K562 (cell line): ENCODE data around the gene AFF2. TPM values are rescaled to one million over a fixed set of nuclear protein-coding genes. Genes with fewer than 3 reads are reported as not detected.

Experiments used
- ATAC-seq: fragments of 200-7000 bp; cut with Tn5 transposase; 3 replicates; pipeline ENCODE4 v1.9.1; 2020; ENCODE audit warnings: moderate library complexity
- BruUV-seq: library from RNA; stranded (reverse); fragments of 400-500 nt; replicated peaks from 2 replicates; lab custom pipeline; 2021; lab: Mats Ljungman, UMichigan
- CTCF ChIA-PET: fragments of 300-600 bp; formaldehyde crosslinking; extraction: SDS; loops from one replicate; lab custom pipeline; 2021; ENCODE audit warnings: low intra/inter-chr PET ratio; lab: Yijun Ruan, JAX
- POLR2A ChIA-PET: fragments of 300-600, 350-650 bp; sonication (Branson Sonifier 250); formaldehyde crosslinking; extraction: SDS; loops from one replicate; lab custom pipeline; 2021; ENCODE audit warnings: antibody characterized with exemption, inconsistent platforms; lab: Yijun Ruan, JAX
- DNase-seq, 4 experiments: peaks; one replicate each; pipeline versions ENCODE4 v3.0.0 to v3.0.0-alpha.2; 2011 to 2018; ENCODE audit warnings: low spot score in 3 of 4, mixed read lengths in 3 of 4; ENCODE audit errors: extremely low read depth in 1 of 4
- FAIRE-seq: peaks from 2 replicates; lab custom pipeline; 2011; peaks lifted over from hg19 to GRCh38; lab: Jason Lieb, UNC
- H2AFZ ChIP-seq: 2 replicates; pipeline ENCODE4 v1.6.0; 2011; ENCODE audit warnings: low read depth, low read length, control low read depth, inconsistent platforms
- H3K27ac ChIP-seq: fragments of 200-600 bp; 3 replicates; pipeline ENCODE4 v1.8.0; 2011; ENCODE audit warnings: low read depth, mild to moderate bottlenecking, control low read depth, inconsistent platforms, low read length, moderate library complexity, mixed read lengths; ENCODE audit errors: extremely low read depth
- H3K27me3 ChIP-seq, 2 experiments: fragments of 300-600 bp in 1 of 2; 2 replicates in 1 of 2; 3 replicates in 1 of 2; pipeline versions ENCODE4 v1.6.0 to v1.8.0; 2011; ENCODE audit warnings: inconsistent platforms in 2 of 2, low read length in 2 of 2, mild to moderate bottlenecking in 1 of 2, mixed read lengths in 1 of 2, moderate library complexity in 1 of 2; ENCODE audit not compliant: control insufficient read depth in 2 of 2, insufficient read depth in 2 of 2
- H3K36me3 ChIP-seq: fragments of 300-600 bp; 3 replicates; pipeline ENCODE4 v1.8.0; 2011; ENCODE audit warnings: mild to moderate bottlenecking, low read length, inconsistent platforms; ENCODE audit not compliant: control insufficient read depth, insufficient read depth
- H3K4me1 ChIP-seq, 2 experiments: fragments of 200-600 bp in 1 of 2; replicated peaks in 1 of 2; 2 replicates in 1 of 2; 3 replicates in 1 of 2; pipeline versions ENCODE4 v1.5.1 to v1.8.0; 2011; ENCODE audit warnings: inconsistent platforms in 2 of 2, low read length in 2 of 2, mild to moderate bottlenecking in 1 of 2, mixed read lengths in 1 of 2, moderate library complexity in 1 of 2; ENCODE audit not compliant: control insufficient read depth in 2 of 2, insufficient read depth in 2 of 2
- H3K4me2 ChIP-seq: 2 replicates; pipeline ENCODE4 v1.6.1; 2011; ENCODE audit warnings: low read length, control low read depth, inconsistent platforms, mixed read lengths; ENCODE audit not compliant: insufficient read depth
- H3K4me3 ChIP-seq: fragments of 200-600 bp; sonication (generic), shearing (Covaris generic); 2 replicates; pipeline ENCODE4 v1.5.1; 2016; ENCODE audit warnings: control low read depth, inconsistent platforms
- H3K79me2 ChIP-seq: fragments of 200-600 bp; 3 replicates; pipeline ENCODE4 v1.8.0; 2011; ENCODE audit warnings: low read length, inconsistent platforms; ENCODE audit not compliant: control insufficient read depth, insufficient read depth
- H3K9ac ChIP-seq, 2 experiments: 2 replicates each; pipeline versions ENCODE4 v1.6.0 to v1.6.1; 2011; ENCODE audit warnings: low read depth in 2 of 2, low read length in 2 of 2, control low read depth in 1 of 2, inconsistent platforms in 1 of 2, mild to moderate bottlenecking in 1 of 2, mixed read lengths in 1 of 2; ENCODE audit not compliant: insufficient read depth in 1 of 2
- H3K9me1 ChIP-seq: one replicate; pipeline ENCODE4 v1.6.0; 2011; ENCODE audit warnings: inconsistent platforms, mild to moderate bottlenecking, low read length, moderate library complexity; ENCODE audit not compliant: control insufficient read depth, insufficient read depth
- H3K9me3 ChIP-seq: replicated peaks from 2 replicates; pipeline ENCODE4 v1.5.1; 2011; ENCODE audit warnings: low read depth, low read length, inconsistent platforms; ENCODE audit not compliant: control insufficient read depth, insufficient read depth
- H4K20me1 ChIP-seq: replicated peaks from 2 replicates; pipeline ENCODE4 v1.6.1; 2011; ENCODE audit warnings: low read length, inconsistent platforms, mixed read lengths; ENCODE audit not compliant: control insufficient read depth, insufficient read depth
- BRD4 ChIP-seq: fragments of 200-600 bp; sonication (generic); IDR thresholded peaks from 2 replicates; pipeline ENCODE4 v1.6.1; 2017; ENCODE audit warnings: inconsistent platforms
- CREBBP ChIP-seq: IDR thresholded peaks from one replicate; pipeline ENCODE4 v1.6.1; 2012; ENCODE audit warnings: low read depth, mild to moderate bottlenecking, control low read depth, inconsistent platforms, low read length
- IFI16 ChIP-seq: fragments of 250-450 bp; sonication (Bioruptor Pico); IDR thresholded peaks from 2 replicates; pipeline ENCODE4 v2.1.2; 2022; ENCODE audit warnings: mild to moderate bottlenecking, inconsistent platforms
- KDM1A ChIP-seq, 2 experiments: fragments of 450-650 bp; IDR thresholded peaks; 2 replicates each; pipeline ENCODE4 v1.6.1; 2016; ENCODE audit warnings: mild to moderate bottlenecking in 2 of 2
- MEIS2 ChIP-seq: fragments of 450-650 bp; IDR thresholded peaks from 2 replicates; pipeline ENCODE4 v1.6.1; 2014; ENCODE audit warnings: mild to moderate bottlenecking; ENCODE audit not compliant: partially characterized antibody
- PHF21A ChIP-seq: fragments of 450-650 bp; IDR thresholded peaks from 2 replicates; pipeline ENCODE4 v1.6.1; 2017; ENCODE audit warnings: low read depth, borderline replicate concordance
- PYGO2 ChIP-seq: fragments of 450-650 bp; IDR thresholded peaks from 2 replicates; pipeline ENCODE4 v1.6.1; 2016; ENCODE audit warnings: mild to moderate bottlenecking, missing genetic modification characterization, moderate library complexity, missing compliant biosample characterization
- RBM22 ChIP-seq: fragments of 200-400 bp; formaldehyde crosslinking; IDR thresholded peaks from 2 replicates; pipeline ENCODE4 v1.6.1; 2018; ENCODE audit warnings: low read length, low read depth; ENCODE audit not compliant: poor library complexity, severe bottlenecking
- SMARCE1 ChIP-seq: fragments of 450-650 bp; IDR thresholded peaks from 2 replicates; pipeline ENCODE4 v1.7.1; 2016; ENCODE audit warnings: mild to moderate bottlenecking
- STAG1 ChIP-seq: sonication (generic); formaldehyde crosslinking; IDR thresholded peaks from 2 replicates; pipeline ENCODE4 v1.5.0; 2020; ENCODE audit warnings: missing genetic modification reagents, borderline replicate concordance
- TFE3 ChIP-seq: fragments of 450-650 bp; formaldehyde crosslinking; IDR thresholded peaks from 2 replicates; pipeline ENCODE4 v1.4.0; 2020; ENCODE audit warnings: mild to moderate bottlenecking, mixed read lengths
- ZNF586 ChIP-seq: fragments of 450-650 bp; formaldehyde crosslinking; conservative IDR thresholded peaks from 2 replicates; pipeline ENCODE4 v1.4.0; 2020; ENCODE audit warnings: mild to moderate bottlenecking, moderate library complexity
- WGBS: fragments of 100-300 bp; shearing (Covaris generic); methylation state at CpG from one replicate; pipeline ENCODE4 v1.1.6; 2016; ENCODE audit warnings: low coverage, mixed read lengths; ENCODE audit not compliant: insufficient coverage; ENCODE audit errors: missing lambda C conversion rate; 5-methylcytosine and 5-hydroxymethylcytosine counted together
- in situ Hi-C: fragments of 300-500 bp; cut with MboI; formaldehyde crosslinking; loops from 4 replicates; pipeline ENCODE4 v1.15.0; 2018; ENCODE audit warnings: inconsistent platforms, mixed read lengths
- intact Hi-C: fragments of 100-400 bp; cut with micrococcal nuclease; formaldehyde crosslinking; loops from 2 replicates; pipeline ENCODE4 v1.14.2; 2022
- polyA plus RNA-seq, 8 experiments: library from polyadenylated mRNA; depleted of rRNA in 4 of 8; stranded (reverse) in 5 of 8; unstranded in 3 of 8; fragments of >200 nt; fragmentation: Nextera tagmentation in 2 of 8; fragmentation: Illumina TruSeq in 1 of 8; extraction: Ambion mirVana in 2 of 8; extraction: Trizol in 1 of 8; gene quantifications; 2 replicates each; pipeline versions ENCODE4 v1.2.1 to v1.2.3, GENCODE V29; 2011 to 2014; ENCODE audit warnings: inconsistent platforms in 1 of 8, missing spikeins in 1 of 8
- total RNA-seq, 7 experiments: library from RNA; depleted of rRNA in 6 of 7; stranded (reverse); fragments of >200 nt in 6 of 7; fragmentation: Illumina TruSeq in 2 of 7; extraction: Trizol in 2 of 7; gene quantifications; 2 replicates each; pipeline versions ENCODE4 v1.2.1 to v1.2.3, GENCODE V29; 2011 to 2021; ENCODE audit warnings: low replicate concordance in 1 of 7
- TF ChIP-seq, protein P1 (sequence below), 3 experiments: fragments of 200-800 bp in 1 of 3; sonication (Bioruptor generic) in 1 of 3; sonication (generic) in 1 of 3; formaldehyde crosslinking in 1 of 3; IDR thresholded peaks; 2 replicates each; pipeline versions ENCODE4 v1.6.1 to v1.8.0; 2016 to 2022; ENCODE audit warnings: mild to moderate bottlenecking in 2 of 3, missing compliant biosample characterization in 2 of 3, missing genetic modification characterization in 2 of 3, missing genetic modification reagents in 1 of 3

The AFF2 gene
- total and polyA plus RNA-seq, 9 of the 15 experiments (the other 6 are each of a cell fraction or from before 2014, with no cell fraction given), result 0.01 to 0.20 (median 0.07) TPM

DNA sequence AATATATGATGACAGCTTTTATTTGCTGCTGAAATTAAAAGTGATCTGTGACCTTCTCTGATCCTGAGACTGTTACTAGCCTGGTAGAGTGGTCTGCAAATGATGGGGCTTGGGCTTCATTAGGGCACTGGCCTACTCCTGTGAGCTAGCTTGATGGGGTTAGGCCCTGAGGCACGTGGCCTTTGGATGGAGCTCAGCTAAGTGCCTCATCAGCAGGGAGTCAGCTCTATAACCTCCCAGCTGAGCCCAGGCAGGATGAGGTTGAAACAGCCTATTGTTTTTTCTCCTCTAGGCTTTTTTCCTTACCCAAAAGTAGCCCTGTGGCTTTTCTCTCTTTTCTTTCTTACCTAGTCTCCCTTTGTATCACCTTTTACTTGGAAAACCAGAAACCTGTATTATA lies 92.2 kb downstream of the AFF2 start:
- Histone ChIP-seq H2AFZ (no peak overlapping the region), H3K9me1 (no peaks in the 10 kb centered on the region), H3K36me3 (no peaks in the 10 kb centered on the region), H3K9ac (no peak overlapping the region), H3K4me3 (no peak overlapping the region), H3K27me3 (no peaks in the 10 kb centered on the region), H3K9me3 (no peaks in the 10 kb centered on the region), H4K20me1 (no peaks in the 10 kb centered on the region), H3K4me2 (no peak overlapping the region), H3K79me2 (no peaks in the 10 kb centered on the region), H3K27ac (no peak overlapping the region), H3K4me1 (no peaks in the 10 kb centered on the region; a peak in 1 of 5 replicates)
- no TSS peak for BruUV-seq
- peak; percentile 39; the same call in 2 of the 3 replicates for ATAC-seq
- in situ Hi-C loops, result no loop called here
- intact Hi-C loops, result no loop called here
- no peak for FAIRE-seq
- no peak for TF ChIP-seq STAG1 (CRISPR knock-in tag)
- ChIA-PET POLR2A (interaction anchor here (1.2 kb wide), 1 partner anchor 19 kb away, joined by 3 read pairs; no protein-coding TSS in a partner anchor), CTCF (no interaction called here)
- no peak for DNase-seq
- WGBS, result 0% methylated on average over 1 of the region's 1 CpG

DNA sequence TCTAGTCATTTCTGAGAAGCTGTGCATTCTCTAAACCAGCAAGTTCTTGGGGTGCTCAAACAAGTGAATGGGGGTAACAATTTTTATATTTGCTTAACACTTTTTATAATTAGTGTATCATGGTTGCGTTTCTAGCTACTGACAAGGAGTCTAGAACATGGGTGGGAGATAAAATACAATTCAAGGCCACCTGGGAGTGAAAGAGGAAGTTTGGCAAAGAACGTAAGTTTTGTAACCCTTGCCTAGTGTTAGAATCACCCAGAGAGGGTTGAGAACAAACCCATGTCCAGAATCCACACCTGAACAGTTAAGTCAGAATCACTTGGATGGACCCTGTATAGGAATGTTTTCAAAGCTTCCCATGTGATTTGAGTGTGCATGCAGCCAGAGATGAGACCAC lies 92.7 kb downstream of the AFF2 start:
- Histone ChIP-seq H4K20me1 (no peaks in the 10 kb centered on the region), H3K9ac (no peak overlapping the region), H3K36me3 (no peaks in the 10 kb centered on the region), H3K4me2 (no peak overlapping the region), H3K27me3 (no peaks in the 10 kb centered on the region), H3K9me1 (no peaks in the 10 kb centered on the region), H3K79me2 (no peaks in the 10 kb centered on the region), H2AFZ (peak overlapping the region; percentile 22; the same call in 1 of the 2 replicates), H3K27ac (no peak overlapping the region), H3K4me1 (no peaks in the 10 kb centered on the region; a peak in 1 of 5 replicates), H3K4me3 (no peak overlapping the region), H3K9me3 (no peaks in the 10 kb centered on the region)
- in situ Hi-C loops, result no loop called here
- BruUV-seq, result no TSS peak
- CTCF ChIA-PET, result no interaction called here
- 21% methylated on average over 2 of the region's 2 CpGs for WGBS
- TF ChIP-seq ZNF586 (CRISPR knock-in tag), result no peak
- no peak for TF ChIP-seq IFI16 (CRISPR knock-in tag)
- no peak for TF ChIP-seq SMARCE1
- no peak for TF ChIP-seq PYGO2
- TF ChIP-seq KDM1A (IDR thresholded peaks at IDR 0.05), result no peak
- no peak for TF ChIP-seq TFE3 (CRISPR knock-in tag)
- no peak for TF ChIP-seq MEIS2
- TF ChIP-seq, protein P1, sequence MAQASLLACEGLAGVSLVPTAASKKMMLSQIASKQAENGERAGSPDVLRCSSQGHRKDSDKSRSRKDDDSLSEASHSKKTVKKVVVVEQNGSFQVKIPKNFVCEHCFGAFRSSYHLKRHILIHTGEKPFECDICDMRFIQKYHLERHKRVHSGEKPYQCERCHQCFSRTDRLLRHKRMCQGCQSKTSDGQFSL (CRISPR knock-in tag; IDR thresholded peaks at IDR 0.05), result no peak
- TF ChIP-seq, protein P1 (tag; IDR thresholded peaks at IDR 0.05), result no peak
- no peak for TF ChIP-seq PHF21A
- TF ChIP-seq CREBBP, result no peak
- no peak for TF ChIP-seq BRD4
- no peak for TF ChIP-seq RBM22
- FAIRE-seq, result no peak
- POLR2A ChIA-PET, result no interaction called here
- no peak for DNase-seq
- ATAC-seq, result no peak; the same call in 2 of the 3 replicates
- intact Hi-C loops, result no loop called here
